ENCODE data around the gene LETM1. TPM values are rescaled to one million over a fixed set of nuclear protein-coding genes. Genes with fewer than 3 reads are reported as not detected.

Gene LETM1
- total RNA-seq, 1 donor from 2014 or later = 42.6 TPM

DNA sequence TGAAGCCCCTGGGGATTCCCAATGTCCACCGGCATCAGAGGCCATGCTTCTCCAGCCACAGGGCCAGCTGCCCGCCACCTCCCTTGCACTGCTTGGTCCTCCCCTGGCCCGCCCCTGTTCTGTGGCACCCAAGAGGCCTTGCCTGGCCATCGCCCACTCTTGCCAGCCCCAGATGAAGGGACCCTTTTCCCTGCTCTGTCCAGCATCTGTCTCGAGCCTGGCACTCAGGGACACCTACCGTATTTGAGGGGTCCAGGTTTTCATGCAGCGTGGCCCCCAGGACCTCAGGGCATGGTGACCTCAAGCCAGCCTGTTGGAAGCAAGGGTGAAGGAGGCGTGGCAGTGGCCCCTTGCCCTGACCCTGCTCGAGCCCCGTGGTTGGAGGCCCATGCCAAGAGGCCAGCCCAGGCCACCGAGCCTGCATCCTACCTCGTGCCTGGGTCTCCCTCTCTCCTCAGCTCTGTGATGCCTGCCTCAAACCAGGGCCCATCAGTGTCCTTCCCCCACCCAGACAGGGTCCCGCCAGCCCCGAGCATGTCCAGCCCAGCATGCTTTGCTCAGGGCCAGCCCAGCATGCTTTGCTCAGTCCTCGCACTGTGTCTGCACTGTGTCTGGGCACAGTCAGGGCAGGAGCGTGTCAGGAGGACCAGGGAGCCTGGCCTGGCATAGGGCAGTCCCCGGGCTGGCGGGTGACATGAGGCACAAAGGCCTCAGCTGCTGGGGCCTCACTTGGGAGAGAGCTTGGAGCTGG lies 77.1 kb downstream of the LETM1 start:
- H3K4me3 ChIP-seq (ENCODE audit: low read depth, low read length) = no peak overlapping the region
- DNase-seq (ENCODE audit: low read depth) = no peak
- TF ChIP-seq, protein P1, sequence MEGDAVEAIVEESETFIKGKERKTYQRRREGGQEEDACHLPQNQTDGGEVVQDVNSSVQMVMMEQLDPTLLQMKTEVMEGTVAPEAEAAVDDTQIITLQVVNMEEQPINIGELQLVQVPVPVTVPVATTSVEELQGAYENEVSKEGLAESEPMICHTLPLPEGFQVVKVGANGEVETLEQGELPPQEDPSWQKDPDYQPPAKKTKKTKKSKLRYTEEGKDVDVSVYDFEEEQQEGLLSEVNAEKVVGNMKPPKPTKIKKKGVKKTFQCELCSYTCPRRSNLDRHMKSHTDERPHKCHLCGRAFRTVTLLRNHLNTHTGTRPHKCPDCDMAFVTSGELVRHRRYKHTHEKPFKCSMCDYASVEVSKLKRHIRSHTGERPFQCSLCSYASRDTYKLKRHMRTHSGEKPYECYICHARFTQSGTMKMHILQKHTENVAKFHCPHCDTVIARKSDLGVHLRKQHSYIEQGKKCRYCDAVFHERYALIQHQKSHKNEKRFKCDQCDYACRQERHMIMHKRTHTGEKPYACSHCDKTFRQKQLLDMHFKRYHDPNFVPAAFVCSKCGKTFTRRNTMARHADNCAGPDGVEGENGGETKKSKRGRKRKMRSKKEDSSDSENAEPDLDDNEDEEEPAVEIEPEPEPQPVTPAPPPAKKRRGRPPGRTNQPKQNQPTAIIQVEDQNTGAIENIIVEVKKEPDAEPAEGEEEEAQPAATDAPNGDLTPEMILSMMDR (conservative IDR thresholded peaks at IDR 0.05; ENCODE audit: low read depth, low read length) = no peak

DNA sequence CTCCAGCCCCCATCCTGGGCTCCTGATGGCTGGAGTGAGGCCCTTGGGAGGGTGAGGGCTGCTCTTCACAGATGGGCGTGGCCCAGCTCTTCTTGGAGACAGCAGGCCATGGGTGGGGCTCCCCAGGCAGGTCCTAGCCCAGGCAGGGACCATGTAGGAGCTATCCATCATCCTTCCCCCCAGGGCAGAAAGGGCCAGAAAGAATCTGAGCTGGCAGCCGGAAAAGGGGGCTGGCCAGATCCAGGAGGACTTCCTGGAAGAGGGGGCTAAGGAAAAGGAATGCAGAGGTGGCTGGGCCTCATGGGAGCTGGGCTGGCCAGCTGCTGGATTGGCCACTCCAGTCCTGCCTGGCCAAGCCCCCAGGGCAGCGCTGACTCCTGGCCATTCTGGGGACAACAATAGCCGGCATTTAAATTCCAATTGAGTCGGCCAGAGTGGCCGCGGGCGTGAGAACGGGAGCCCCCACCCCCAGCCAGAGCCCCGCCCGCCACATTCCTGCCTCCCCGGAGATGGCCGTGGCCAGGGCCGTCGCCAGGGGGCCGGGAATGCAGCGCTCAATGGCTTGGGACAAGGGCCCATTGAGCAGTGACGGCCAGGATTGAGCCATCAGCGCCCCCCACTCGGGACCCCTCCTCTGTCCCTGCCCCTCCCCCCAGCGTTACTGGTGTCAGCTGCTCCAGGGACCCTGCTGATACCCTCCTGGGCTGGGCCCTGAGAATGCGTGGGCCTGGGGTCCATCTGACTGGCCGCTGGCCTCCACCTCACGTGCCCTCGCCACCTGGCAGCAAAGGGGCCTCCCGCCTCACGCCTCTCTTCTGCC lies 77.9 kb downstream of the LETM1 start:
- TF ChIP-seq, protein P1 (conservative IDR thresholded peaks at IDR 0.05; ENCODE audit: low read depth, low read length) = no peak
- H3K4me3 ChIP-seq (ENCODE audit: low read depth, low read length) = no peak overlapping the region
- DNase-seq (ENCODE audit: low read depth) = no peak

- no peak overlapping the region for H3K4me3 ChIP-seq (ENCODE audit: low read depth, low read length)
- DNase-seq (ENCODE audit: low read depth) = no peak
- TF ChIP-seq, protein P1 (conservative IDR thresholded peaks at IDR 0.05; ENCODE audit: low read depth, low read length) = no peak
Measured at GRCh38 chr4:1776521-1777161, 79.3 kb downstream of the LETM1 start.

DNA sequence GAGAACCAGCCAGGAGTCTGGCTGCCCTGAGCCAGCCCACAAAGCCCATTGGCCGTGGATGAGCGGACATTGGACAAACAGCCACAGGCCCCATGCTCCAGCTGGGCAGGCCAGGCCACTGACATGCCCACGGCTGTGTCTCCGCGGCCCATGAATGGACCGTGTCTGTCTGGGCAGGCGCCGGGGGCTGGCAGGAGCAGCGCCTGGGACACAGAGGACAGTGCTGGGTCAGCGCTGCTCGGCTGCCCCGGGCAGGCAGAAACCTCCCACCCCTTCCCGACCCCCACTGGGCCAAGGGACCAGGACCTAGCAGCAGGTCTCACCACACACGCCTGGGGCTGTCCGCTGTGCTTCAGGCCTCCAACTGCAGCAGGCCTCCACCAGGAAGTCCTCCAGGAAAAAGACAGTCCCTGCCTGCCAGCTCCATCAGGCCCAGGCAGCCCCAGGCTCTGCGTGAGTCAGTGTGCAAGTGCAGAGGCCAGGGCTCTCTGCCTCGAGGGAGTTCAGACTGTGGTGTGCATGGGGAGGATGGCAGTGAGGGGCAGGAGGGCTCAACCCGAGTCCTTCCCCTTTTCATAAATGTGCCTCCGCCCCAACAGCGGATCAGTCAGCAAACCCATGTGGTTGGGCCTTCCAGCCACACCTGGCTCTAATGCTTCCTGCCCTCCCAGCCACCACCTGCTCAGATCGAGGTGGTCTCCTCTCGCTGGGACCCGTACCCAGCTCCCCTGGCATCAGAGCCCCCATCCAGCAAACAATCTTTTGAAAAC lies 80.0 kb downstream of the LETM1 start:
- no peak for DNase-seq (ENCODE audit: low read depth)
- TF ChIP-seq, protein P1 (conservative IDR thresholded peaks at IDR 0.05; ENCODE audit: low read depth, low read length) = no peak
- H3K4me3 ChIP-seq (ENCODE audit: low read depth, low read length) = no peak overlapping the region

GRCh38 chr4:1773754-1774153 lies 82.2 kb downstream of the LETM1 start:
- H3K4me3 ChIP-seq (ENCODE audit: low read depth, low read length) = no peak overlapping the region
- no peak for DNase-seq (ENCODE audit: low read depth)
- TF ChIP-seq, protein P1 (conservative IDR thresholded peaks at IDR 0.05; ENCODE audit: low read depth, low read length) = no peak

- H3K4me3 ChIP-seq (ENCODE audit: low read depth, low read length) = no peak overlapping the region
- no peak for DNase-seq (ENCODE audit: low read depth)
- TF ChIP-seq, protein P1 (conservative IDR thresholded peaks at IDR 0.05; ENCODE audit: low read depth, low read length) = no peak
Measured at GRCh38 chr4:1772853-1773538, 83.0 kb downstream of the LETM1 start.

Measured in epithelial cell of proximal tubule (primary cell).